SU-DHL-6 (cell line): ENCODE results near the gene PDZRN3.

Source experiments
- H2AFZ ChIP-seq: fragments of 200-600 bp; sonication (generic); 2 replicates; pipeline ENCODE4 v1.6.1; 2014; ENCODE audit warnings: low read depth, mild to moderate bottlenecking, moderate library complexity, mixed read lengths, antibody characterized with exemption, low read length; ENCODE audit not compliant: severe bottlenecking
- H3F3A ChIP-seq: fragments of 200-600 bp; shearing (Covaris generic); 2 replicates; pipeline ENCODE4 v1.6.0; 2016; ENCODE audit warnings: antibody characterized with exemption, mild to moderate bottlenecking; ENCODE audit not compliant: insufficient read depth
- H3K27ac ChIP-seq: fragments of 200-600 bp; sonication (generic); 2 replicates; pipeline ENCODE4 v1.5.1; 2016; ENCODE audit warnings: low read depth, mild to moderate bottlenecking, low read length, moderate library complexity, mixed read lengths
- H3K27me3 ChIP-seq: fragments of 200-600 bp; sonication (generic), shearing (Covaris generic); 2 replicates; pipeline ENCODE4 v1.6.0; 2014; ENCODE audit warnings: mild to moderate bottlenecking, low read length
- H3K36me3 ChIP-seq: fragments of 200-600 bp; sonication (generic); 2 replicates; pipeline ENCODE4 v1.6.1; 2014; ENCODE audit warnings: mild to moderate bottlenecking, low read length, mixed read lengths
- H3K4me2 ChIP-seq: fragments of 300-600, 200-600 bp; shearing (Covaris generic), sonication (generic); 2 replicates; pipeline ENCODE4 v1.6.0; 2014; ENCODE audit warnings: low read length, low read depth, mild to moderate bottlenecking; ENCODE audit not compliant: poor library complexity, severe bottlenecking
- H3K4me3 ChIP-seq: fragments of 200-600 bp; sonication (generic); 2 replicates; pipeline ENCODE4 v1.5.1; 2014; ENCODE audit warnings: antibody characterized with exemption, low read length, mild to moderate bottlenecking, mixed read lengths; ENCODE audit not compliant: insufficient read depth, poor library complexity, severe bottlenecking
- H3K79me2 ChIP-seq: fragments of 200-600 bp; sonication (generic); 2 replicates; pipeline ENCODE4 v1.6.1; 2014; ENCODE audit warnings: mild to moderate bottlenecking, low read length, moderate library complexity; ENCODE audit not compliant: insufficient read depth
- H3K9ac ChIP-seq: fragments of 200-600 bp; sonication (generic); 2 replicates; pipeline ENCODE4 v1.7.0; 2014; ENCODE audit warnings: mild to moderate bottlenecking, low read length
- H3K9me2 ChIP-seq: fragments of 200-600 bp; sonication (generic); replicated peaks from 2 replicates; pipeline ENCODE4 v1.6.1; 2014; ENCODE audit warnings: low read length; ENCODE audit not compliant: insufficient read depth
- H3K9me3 ChIP-seq: fragments of 200-600 bp; sonication (generic); 2 replicates; pipeline ENCODE4 v1.6.1; 2014; ENCODE audit warnings: low read length, mixed read lengths; ENCODE audit not compliant: insufficient read depth
- H4K20me1 ChIP-seq: fragments of 200-600 bp; sonication (generic); 2 replicates; pipeline ENCODE4 v1.6.1; 2014; ENCODE audit warnings: low read depth, mild to moderate bottlenecking, antibody characterized with exemption, low read length, moderate library complexity, mixed read lengths
- CTCF ChIP-seq: fragments of 200-600 bp; sonication (generic); IDR thresholded peaks from one replicate; pipeline ENCODE4 v1.5.1; 2017; ENCODE audit warnings: antibody characterized with exemption, mild to moderate bottlenecking, low read length, moderate library complexity; ENCODE audit not compliant: insufficient read depth, poor library complexity, severe bottlenecking
- EZH2phosphoT487 ChIP-seq: fragments of 200-600 bp; sonication (generic), shearing (Covaris generic); conservative IDR thresholded peaks from 2 replicates; pipeline ENCODE4 v1.6.1; 2018; ENCODE audit warnings: mild to moderate bottlenecking, antibody characterized with exemption, low read length, moderate library complexity, mixed read lengths

Gene PDZRN3

DNA sequence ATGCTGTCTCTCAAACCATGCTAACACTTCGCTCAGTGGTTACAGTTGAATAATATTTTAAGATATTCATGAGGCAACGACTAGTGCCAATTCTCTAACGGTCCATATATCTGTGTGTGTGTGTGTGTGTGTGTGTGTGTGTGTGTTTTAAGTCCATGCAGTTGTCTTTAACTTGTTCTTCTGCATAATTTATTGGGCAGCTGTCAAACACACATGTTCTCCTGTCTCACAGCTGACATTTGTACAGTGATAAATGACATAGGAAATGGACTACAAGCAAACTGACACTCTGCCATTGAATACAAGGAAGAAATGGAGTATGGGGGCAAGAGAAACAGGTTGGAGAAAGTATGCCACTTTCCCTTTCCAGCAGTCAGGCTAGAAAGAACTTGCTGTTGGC, 172.0 kb downstream of the PDZRN3 start:
- no peaks in the 10 kb centered on the region for H3K36me3 ChIP-seq
- H4K20me1 ChIP-seq = no peaks in the 10 kb centered on the region
- peak overlapping the region; percentile 99 for H3K27ac ChIP-seq
- no peaks in the 10 kb centered on the region for H3K9me3 ChIP-seq
- no peak for TF ChIP-seq CTCF
- no peak for TF ChIP-seq EZH2phosphoT487
- no peaks in the 10 kb centered on the region for H3K79me2 ChIP-seq
- H3K9me2 ChIP-seq = no peaks in the 10 kb centered on the region
- H3K27me3 ChIP-seq = no peaks in the 10 kb centered on the region
- no peak overlapping the region for H2AFZ ChIP-seq
- H3F3A ChIP-seq = peaks cover 36% of the 10 kb centered on the region
- H3K4me2 ChIP-seq = peak overlapping the region; percentile 74
- H3K4me3 ChIP-seq = no peak overlapping the region
- peak overlapping the region; percentile 42; the same call in 1 of the 2 replicates for H3K9ac ChIP-seq

- Histone ChIP-seq H3K4me2 (peak overlapping the region; percentile 74), H3K4me3 (peak overlapping the region; percentile 3), H3K27me3 (no peaks in the 10 kb centered on the region), H3K9ac (peak overlapping the region; percentile 51), H2AFZ (no peak overlapping the region), H3K36me3 (no peaks in the 10 kb centered on the region), H3F3A (peaks cover 44% of the 10 kb centered on the region), H4K20me1 (no peaks in the 10 kb centered on the region), H3K27ac (peak overlapping the region; percentile 99), H3K79me2 (no peaks in the 10 kb centered on the region), H3K9me3 (no peaks in the 10 kb centered on the region), H3K9me2 (no peaks in the 10 kb centered on the region)
- no peak for TF ChIP-seq EZH2phosphoT487
- TF ChIP-seq CTCF = no peak
Measured at GRCh38 chr3:73451301-73451944, 173.3 kb downstream of the PDZRN3 start.

GRCh38 chr3:73449774-73450173, 175.0 kb downstream of the PDZRN3 start:
- H4K20me1 ChIP-seq = no peaks in the 10 kb centered on the region

More at GRCh38 chr3:73449774-73450173, 175.0 kb downstream of the PDZRN3 start:
- Histone ChIP-seq H3F3A (peaks cover 44% of the 10 kb centered on the region), H3K4me2 (peak overlapping the region; percentile 74), H3K4me3 (peak overlapping the region; percentile 7), H3K79me2 (no peaks in the 10 kb centered on the region), H3K9me3 (no peaks in the 10 kb centered on the region), H3K27me3 (no peaks in the 10 kb centered on the region), H3K9ac (peak overlapping the region; percentile 51), H2AFZ (no peak overlapping the region), H3K27ac (peak overlapping the region; percentile 99), H3K36me3 (no peaks in the 10 kb centered on the region), H3K9me2 (no peaks in the 10 kb centered on the region)
- TF ChIP-seq CTCF = no peak
- TF ChIP-seq EZH2phosphoT487 = no peak
